GM21576 (cell line): ENCODE results near the gene TUBE1.

Experiments
- ATAC-seq: cut with Tn5 transposase; IDR thresholded peaks from one replicate; pipeline ENCODE4 v1.9.1; 2021; ENCODE audit warnings: mild to moderate bottlenecking, moderate library complexity; ENCODE audit not compliant: unreplicated experiment

TUBE1 gene

DNA sequence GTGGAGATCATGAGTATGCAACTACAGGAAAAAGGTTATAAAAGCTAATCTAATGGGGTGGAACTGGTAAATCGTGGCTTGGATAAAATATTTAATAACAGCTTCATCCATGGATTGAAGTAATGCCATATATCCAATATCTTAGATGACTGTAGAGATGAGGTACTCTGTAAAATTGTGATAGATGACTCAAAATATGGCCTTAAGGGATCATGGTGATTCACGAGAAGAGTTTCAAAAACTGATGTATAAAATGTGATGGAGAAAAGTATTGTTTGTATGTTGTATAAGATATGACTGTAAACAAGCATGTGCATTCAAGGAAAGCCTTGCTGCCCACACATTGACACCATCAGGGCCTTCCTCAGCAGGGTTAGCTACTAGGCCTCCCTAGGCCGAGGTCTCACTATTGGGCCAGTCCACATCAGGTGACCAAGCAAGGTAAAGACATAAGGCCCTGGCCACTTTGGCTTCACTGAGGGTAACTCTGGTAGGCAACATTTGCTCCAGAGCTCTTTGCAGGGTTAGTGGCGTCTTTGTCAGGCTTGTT lies 51.1 kb downstream of the TUBE1 start:
- no peak for ATAC-seq

GRCh38 chr6:112034616-112034995 lies 52.7 kb downstream of the TUBE1 start:
- no peak for ATAC-seq

DNA sequence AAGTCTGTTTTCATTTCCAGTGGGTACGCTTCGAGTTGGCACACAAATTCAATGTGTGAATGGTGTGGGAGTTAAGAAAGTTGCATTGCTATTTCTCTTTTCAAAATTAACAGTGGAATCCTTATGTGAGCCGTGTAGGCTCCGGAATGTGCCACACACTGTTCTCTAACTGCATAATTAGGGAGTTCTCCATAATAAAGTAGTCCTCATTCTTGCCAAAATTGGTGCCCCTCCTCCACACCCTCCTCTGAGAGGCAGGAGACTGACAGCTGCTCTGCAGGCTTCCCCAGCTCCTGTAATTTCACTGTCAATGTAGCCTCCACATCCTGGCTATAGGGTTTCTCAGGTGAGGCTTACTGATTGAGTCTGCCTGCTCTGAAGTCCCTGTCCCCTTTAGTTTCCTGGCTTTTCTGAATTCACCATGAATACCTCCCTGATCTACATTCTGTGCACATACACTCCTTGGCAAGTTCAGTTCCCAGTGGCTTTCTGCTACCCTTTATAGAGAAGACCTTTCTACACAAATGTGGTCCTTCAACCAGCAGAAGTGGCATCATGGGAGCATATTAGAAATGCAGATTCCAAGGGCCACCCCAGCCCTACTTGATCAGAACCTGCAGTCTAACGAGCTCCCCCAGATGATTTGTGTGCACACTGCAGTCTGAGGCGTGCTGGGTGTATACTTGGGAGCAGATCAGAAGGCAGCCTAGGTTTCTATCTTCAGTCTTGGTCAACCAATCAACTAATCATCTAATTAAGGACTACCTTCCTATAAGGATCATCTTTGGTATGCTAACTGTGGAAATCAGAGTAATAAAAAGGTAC lies 53.3 kb downstream of the TUBE1 start:
- no peak for ATAC-seq

DNA sequence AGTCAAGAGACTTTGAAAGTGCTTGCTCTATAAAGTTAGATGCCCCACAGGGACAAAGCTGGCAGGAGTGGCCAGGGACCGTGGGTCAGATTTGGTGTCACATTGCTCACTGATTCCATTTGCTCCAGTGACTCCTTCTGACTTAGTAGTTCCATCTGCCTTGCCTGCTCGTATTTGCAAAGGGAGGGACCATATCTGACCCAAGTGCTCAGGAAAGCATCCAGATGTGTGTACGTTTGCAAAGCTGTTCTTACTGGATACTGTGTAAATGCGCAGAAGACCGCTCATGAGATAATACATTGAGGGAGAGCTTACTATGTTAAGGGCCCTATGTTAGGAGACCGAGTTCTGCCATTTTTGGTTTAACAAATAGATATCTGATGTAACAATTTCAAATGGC lies 54.6 kb downstream of the TUBE1 start:
- ATAC-seq = no peak

- no peak for ATAC-seq
These were observed 55.3 kb downstream of the TUBE1 start for GRCh38 chr6:112031960-112032359.

DNA sequence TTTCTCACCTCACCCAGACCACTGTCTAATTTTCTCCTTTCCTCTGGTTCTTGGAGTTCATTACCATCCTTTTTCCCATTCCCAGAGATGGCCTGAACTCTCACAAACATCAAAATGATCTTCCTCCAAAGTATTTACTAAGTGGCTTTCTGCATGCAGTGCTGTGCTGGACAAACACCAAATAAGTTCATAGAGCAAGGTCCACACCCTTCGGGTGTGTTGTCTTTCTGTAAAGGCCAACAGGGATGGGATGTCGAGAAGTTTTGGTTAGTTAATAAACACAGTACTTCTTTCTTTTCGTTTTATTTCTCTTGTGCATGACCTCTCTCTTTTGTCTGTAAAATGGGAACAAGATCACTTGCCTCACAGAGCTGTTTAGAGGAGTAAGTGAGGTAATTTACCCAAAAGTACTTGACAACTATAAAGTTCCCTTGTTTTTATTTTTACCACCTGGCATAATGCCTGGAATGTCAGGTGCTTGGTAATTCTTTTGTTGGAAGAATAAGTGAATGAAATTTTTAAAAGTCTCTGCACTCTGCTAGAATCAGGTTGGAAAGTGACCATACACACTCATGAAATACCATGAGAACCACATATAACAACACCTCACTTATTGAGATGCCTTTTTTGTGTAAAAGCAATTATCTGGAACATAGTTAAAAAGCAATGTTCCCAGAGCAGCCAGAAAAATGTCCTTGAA lies 56.2 kb downstream of the TUBE1 start:
- ATAC-seq = no peak

- no peak for ATAC-seq
These were observed 56.9 kb downstream of the TUBE1 start for GRCh38 chr6:112030206-112030960.

- no peak for ATAC-seq
These were observed 58.0 kb downstream of the TUBE1 start for GRCh38 chr6:112029045-112029822.

DNA sequence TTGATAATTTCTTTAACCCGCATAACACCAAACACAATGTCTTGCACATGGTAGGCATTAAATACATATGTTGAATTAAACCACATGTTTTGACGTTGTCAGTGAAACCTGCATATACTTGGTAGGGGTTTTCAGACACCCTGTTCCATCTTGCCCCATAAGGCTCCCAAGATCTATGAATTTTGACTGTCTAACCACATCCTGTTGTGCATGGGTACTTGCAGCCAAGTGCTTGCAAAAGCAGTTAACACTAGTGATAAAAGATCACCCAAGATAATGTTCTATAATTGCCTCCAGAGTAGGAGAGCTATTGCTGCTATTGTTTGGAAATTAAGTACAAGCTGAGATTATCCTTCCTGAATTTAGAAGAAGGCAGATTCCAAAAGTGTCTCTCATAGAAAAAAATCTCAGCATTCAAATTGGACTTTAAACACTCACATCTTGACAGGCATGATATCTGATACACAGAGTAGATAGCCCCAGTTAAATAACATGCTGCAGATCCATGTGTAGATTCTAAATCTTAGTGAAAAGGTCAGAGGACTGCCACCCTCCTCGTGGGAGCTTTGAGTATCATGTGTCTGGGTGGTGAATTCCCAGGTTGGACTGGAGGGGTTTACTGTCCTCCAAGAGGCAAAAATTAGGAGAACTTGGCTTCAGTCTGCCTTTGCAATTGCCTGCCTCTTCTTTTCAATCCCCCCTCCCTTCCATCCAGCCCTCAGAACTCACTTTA lies 59.2 kb downstream of the TUBE1 start:
- peak; percentile 48 for ATAC-seq

GRCh38 chr6:112026933-112027332 lies 60.3 kb downstream of the TUBE1 start:
- ATAC-seq = no peak

GRCh38 chr6:112024464-112024863 lies 62.8 kb downstream of the TUBE1 start:
- no peak for ATAC-seq

DNA sequence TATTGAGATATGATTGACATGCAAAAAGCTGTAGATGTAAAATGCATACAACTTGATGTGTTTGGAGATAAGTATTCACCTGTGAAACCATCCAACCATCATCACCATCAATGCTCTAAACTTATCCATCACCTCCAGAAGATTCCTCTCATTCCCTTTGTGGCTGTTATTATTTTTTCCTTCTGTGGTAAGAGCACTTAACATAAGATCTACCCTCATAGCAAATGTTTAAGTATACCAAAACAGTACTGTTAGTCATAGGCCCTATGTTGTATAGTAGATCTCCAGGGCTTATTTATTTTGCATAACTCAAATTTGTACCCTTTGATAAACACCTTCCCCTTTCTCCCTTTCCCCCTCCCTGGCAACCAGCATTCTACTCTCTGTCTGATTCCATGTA lies 64.5 kb downstream of the TUBE1 start:
- ATAC-seq = no peak

DNA sequence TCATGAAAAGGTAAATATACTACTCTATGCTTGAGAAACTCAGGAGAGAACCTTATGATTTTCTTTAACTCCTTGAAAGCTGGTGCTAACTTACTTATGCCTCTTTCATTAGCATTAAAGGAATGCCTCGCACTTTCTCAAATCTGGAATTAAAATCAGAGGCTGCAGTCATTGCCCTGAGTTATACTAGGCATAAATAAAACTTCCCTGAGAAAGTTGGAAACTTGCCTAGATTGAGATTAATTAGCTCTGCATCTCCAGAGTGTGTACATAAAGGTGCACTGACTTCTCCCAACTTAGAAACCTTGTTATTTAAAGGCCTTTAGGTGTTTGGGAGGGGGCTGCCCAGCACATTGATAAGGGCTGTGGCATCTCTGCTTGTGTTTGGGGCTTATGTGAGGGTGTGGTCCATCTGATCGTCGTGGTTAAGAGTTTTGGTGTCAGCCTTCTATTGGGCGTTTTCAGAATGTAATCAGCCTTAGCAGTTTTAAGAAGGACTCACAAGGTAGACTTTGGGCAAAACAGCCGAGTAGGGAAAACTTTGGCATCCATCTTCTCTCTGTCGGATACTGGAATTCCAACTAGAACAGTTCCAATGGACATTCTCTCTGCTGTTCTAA lies 65.5 kb downstream of the TUBE1 start:
- no peak for ATAC-seq
